Kidney (tissue), 14 donors: ENCODE results near the gene EGLN1. TPM values are rescaled to one million over a fixed set of nuclear protein-coding genes. Genes with fewer than 3 reads are reported as not detected.

ENCODE experiments used
- DNase-seq, 5 donors: peaks; one replicate each; pipeline ENCODE4 v3.0.0-alpha.2; 2013 to 2020
- FAIRE-seq: peaks from 2 replicates; lab custom pipeline; 2012; peaks lifted over from hg19 to GRCh38; lab: Jason Lieb, UNC
- H3K27ac ChIP-seq, 2 donors: one replicate each; pipeline ENCODE4 v1.7.0; 2013; ENCODE audit warnings: low read depth in 2 of 2, low read length in 2 of 2, inconsistent platforms in 1 of 2
- H3K27me3 ChIP-seq: one replicate; pipeline ENCODE4 v1.7.1; 2013; ENCODE audit warnings: low read length, inconsistent platforms; ENCODE audit not compliant: control insufficient read depth, insufficient read depth
- H3K36me3 ChIP-seq, 3 donors: one replicate each; pipeline versions ENCODE4 v1.7.0 to v1.7.1; 2013; ENCODE audit warnings: low read length in 3 of 3, control low read depth in 1 of 3, inconsistent platforms in 1 of 3; ENCODE audit not compliant: insufficient read depth in 3 of 3, control insufficient read depth in 2 of 3
- H3K4me1 ChIP-seq, 3 donors: one replicate each; pipeline versions ENCODE4 v1.7.0 to v1.7.1; 2013; ENCODE audit warnings: low read length in 3 of 3, inconsistent platforms in 1 of 3, low read depth in 1 of 3; ENCODE audit not compliant: control insufficient read depth in 2 of 3, insufficient read depth in 2 of 3
- H3K4me3 ChIP-seq, 3 donors: one replicate each; pipeline versions ENCODE4 v1.7.0 to v1.8.1; 2013; ENCODE audit warnings: low read length in 3 of 3, control low read depth in 1 of 3, inconsistent platforms in 1 of 3
- H3K9ac ChIP-seq, 3 donors: one replicate each; pipeline versions ENCODE4 v1.7.0 to v1.7.1; 2013; ENCODE audit warnings: low read length in 3 of 3, control low read depth in 1 of 3, inconsistent platforms in 1 of 3
- H3K9me3 ChIP-seq, 3 donors: one replicate each; pipeline versions ENCODE4 v1.7.0 to v1.7.1; 2013; ENCODE audit warnings: low read length in 3 of 3, control low read depth in 1 of 3, inconsistent platforms in 1 of 3; ENCODE audit not compliant: control insufficient read depth in 2 of 3, insufficient read depth in 1 of 3
- intact Hi-C: fragments of 100-400 bp; cut with DNase I; formaldehyde crosslinking; loops from one replicate; pipeline ENCODE4 v1.11.1; 2022
- polyA plus RNA-seq: library from polyadenylated mRNA; stranded (reverse); fragments of 350-450 nt; fragmentation: Illumina TruSeq; extraction: RNeasy Lipid Tissue Mini Kit (QIAGEN cat#74804); gene quantifications from one replicate; pipeline ENCODE4 v1.2.3, GENCODE V29; 2014; ENCODE audit warnings: low read depth, low replicate concordance; ENCODE audit not compliant: insufficient read depth
- total RNA-seq: library from RNA; stranded (reverse); fragmentation: NEBNext Ultra II Directional; extraction: Animal tissue kit (Norgen Biotek cat#: 25700); gene quantifications from one replicate; pipeline ENCODE4 v1.2.1, GENCODE V29; 2021
- TF ChIP-seq, protein P1 (sequence below): IDR thresholded peaks from 3 replicates; pipeline ENCODE4 v1.5.1; 2012; ENCODE audit warnings: mild to moderate bottlenecking, moderate library complexity, borderline replicate concordance; ENCODE audit not compliant: insufficient read depth; ENCODE audit errors: extremely low read depth
- donor health status: control.
- donor health status: control.
- donor health status: control.
- donor health status: control.
- donor health status: control.
- donor health status: DM: yes; HTN: yes; CAD: no.
- donor health status: Normal renal cell carcinoma (clear cell type).

Gene EGLN1
- total and polyA plus RNA-seq, 2 donors from 2014 or later = 12.2 to 38.8 TPM

DNA sequence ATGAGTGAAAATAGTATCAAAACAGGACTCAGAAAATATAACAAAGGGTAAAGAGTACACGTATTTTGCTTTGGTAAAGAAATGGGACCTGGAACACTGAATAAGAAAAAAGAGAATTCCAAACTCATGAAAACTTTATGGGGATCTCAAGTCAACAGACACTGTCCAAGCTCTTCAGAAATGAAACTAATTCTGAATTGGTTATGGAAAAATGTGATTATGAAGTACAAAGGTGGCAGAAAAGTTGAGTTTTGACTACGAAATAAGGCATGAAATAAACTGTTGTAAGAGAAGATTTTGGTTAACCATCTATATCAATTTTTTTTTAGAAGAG is 8.4 kb downstream of the EGLN1 start:
- no peak for FAIRE-seq
- H3K27ac ChIP-seq = no peak overlapping the region
- H3K9me3 ChIP-seq = no peaks in the 10 kb centered on the region
- TF ChIP-seq, protein P1, sequence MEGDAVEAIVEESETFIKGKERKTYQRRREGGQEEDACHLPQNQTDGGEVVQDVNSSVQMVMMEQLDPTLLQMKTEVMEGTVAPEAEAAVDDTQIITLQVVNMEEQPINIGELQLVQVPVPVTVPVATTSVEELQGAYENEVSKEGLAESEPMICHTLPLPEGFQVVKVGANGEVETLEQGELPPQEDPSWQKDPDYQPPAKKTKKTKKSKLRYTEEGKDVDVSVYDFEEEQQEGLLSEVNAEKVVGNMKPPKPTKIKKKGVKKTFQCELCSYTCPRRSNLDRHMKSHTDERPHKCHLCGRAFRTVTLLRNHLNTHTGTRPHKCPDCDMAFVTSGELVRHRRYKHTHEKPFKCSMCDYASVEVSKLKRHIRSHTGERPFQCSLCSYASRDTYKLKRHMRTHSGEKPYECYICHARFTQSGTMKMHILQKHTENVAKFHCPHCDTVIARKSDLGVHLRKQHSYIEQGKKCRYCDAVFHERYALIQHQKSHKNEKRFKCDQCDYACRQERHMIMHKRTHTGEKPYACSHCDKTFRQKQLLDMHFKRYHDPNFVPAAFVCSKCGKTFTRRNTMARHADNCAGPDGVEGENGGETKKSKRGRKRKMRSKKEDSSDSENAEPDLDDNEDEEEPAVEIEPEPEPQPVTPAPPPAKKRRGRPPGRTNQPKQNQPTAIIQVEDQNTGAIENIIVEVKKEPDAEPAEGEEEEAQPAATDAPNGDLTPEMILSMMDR = no peak
- peaks cover 3 to 21% (median 19%) of the 10 kb centered on the region in 3 donors for H3K4me1 ChIP-seq
- no peaks in the 10 kb centered on the region for H3K36me3 ChIP-seq
- DNase-seq = no peak
- intact Hi-C loops = no loop called here
- H3K27me3 ChIP-seq = no peaks in the 10 kb centered on the region
- no peak overlapping the region for H3K4me3 ChIP-seq
- H3K9ac ChIP-seq = no peak overlapping the region

DNA sequence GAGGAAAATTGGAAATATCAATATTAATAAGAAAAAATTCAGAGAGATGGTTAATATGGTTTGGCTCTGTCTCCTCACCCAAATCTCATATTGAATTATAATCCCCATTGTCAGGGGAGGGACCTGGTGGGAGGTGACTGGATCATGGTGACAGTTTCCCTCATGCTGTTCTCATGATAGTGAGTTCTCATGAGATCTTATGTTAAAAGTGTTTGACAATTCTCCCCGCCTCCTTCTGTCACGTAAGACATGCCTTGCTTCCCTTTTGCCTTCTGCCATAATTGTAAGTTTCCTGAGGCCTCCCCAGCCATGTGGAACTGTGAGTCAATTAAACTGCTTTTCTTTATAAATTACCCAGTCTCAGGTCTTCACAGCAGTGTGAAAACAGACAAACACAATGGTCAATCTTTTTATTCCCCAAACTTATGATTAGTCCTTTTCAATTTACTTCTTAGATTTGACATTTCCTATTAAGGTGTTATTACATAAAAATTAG is 11.0 kb downstream of the EGLN1 start:
- no peak overlapping the region for H3K9ac ChIP-seq
- H3K9me3 ChIP-seq = no peaks in the 10 kb centered on the region
- H3K4me1 ChIP-seq = peaks cover 0 to 29% (median 23%) of the 10 kb centered on the region in 3 donors
- no peaks in the 10 kb centered on the region for H3K27me3 ChIP-seq
- TF ChIP-seq, protein P1 = no peak
- FAIRE-seq = no peak
- no peak overlapping the region for H3K27ac ChIP-seq
- no peak overlapping the region for H3K4me3 ChIP-seq
- no peak for DNase-seq
- no peaks in the 10 kb centered on the region for H3K36me3 ChIP-seq
- intact Hi-C loops = no loop called here

DNA sequence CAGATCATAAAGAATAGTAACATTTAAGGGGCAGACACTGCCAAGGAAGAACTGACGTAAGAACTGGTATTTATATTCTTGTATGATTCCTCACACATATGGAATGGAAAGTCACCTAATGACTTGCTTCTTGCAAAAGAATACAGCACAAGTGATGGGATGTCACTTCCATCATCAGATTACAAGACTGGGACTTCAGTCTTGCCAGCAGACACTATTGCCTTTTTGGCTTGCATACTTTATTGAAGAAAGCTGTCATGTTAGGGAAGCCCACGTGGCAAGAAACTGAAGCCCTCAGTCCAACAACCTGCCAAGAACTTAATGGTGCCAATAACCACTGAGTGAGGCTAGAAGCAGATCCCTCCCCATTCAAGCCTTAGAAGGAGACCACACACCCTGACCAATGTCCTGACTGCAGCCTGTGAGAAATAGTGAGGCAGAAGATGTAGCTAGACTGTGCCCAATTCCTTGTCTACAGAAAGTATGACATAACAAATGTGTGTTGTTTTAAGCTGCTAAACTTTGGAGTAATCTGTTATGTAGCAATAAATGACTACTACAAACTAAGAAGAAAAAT is 12.0 kb downstream of the EGLN1 start:
- no peak for FAIRE-seq
- DNase-seq = no peak
- TF ChIP-seq, protein P1 = no peak
- Histone ChIP-seq H3K9ac (no peak overlapping the region), H3K4me1 (peaks cover 0 to 29% (median 23%) of the 10 kb centered on the region in 3 donors), H3K4me3 (no peak overlapping the region), H3K27me3 (no peaks in the 10 kb centered on the region), H3K36me3 (no peaks in the 10 kb centered on the region), H3K9me3 (no peaks in the 10 kb centered on the region), H3K27ac (no peak overlapping the region)
- intact Hi-C loops = no loop called here
